ENCODE data around the gene KIAA1671. TPM values are rescaled to one million over a fixed set of nuclear protein-coding genes. Genes with fewer than 3 reads are reported as not detected.

The KIAA1671 gene
- polyA plus RNA-seq, 2 donors: 14.2 to 17.7 TPM

DNA sequence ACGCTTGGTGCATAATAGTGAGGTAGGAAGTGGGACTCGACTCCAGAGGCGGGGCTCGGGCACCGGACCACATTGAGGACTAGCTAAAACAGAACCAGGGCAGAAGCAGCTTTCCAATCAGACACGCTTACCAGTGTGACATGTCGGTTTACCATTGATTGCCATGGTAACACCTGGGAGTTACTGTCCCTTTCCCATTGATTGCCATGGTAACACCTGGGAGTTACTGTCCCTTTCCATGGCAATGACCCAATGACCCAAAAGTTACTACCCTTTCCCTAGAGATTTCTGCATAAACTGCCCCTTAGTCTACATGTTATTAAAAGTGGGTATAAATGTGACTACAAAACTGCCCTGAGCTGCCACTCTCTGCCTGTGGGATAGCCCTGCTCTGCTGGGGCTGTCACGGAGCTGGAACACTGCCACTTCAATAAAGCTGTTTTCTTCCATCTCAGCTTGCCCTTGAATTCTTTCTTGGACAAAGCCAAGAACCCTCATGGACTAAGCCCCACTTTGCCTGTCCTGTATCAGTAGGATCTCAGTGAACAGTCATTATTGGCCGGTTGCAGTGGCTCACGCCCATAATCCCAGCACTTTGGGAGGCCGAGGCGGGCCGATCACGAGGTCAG, 169.7 kb downstream of the KIAA1671 start:
- Histone ChIP-seq H3K4me1 (ENCODE audit: control insufficient read depth in 2 of 2, insufficient read depth in 2 of 2, low read length in 1 of 2) (peaks cover 0 to 8% of the 10 kb centered on the region in 2 donors), H3K27me3 (ENCODE audit: control insufficient read depth in 1 of 2, insufficient read depth in 2 of 2, low read length in 2 of 2) (no peaks in the 10 kb centered on the region), H3K9me3 (ENCODE audit: control insufficient read depth in 2 of 2, insufficient read depth in 1 of 2, low read depth in 1 of 2, low read length in 1 of 2) (no peaks in the 10 kb centered on the region), H3K4me3 (ENCODE audit: low read depth in 1 of 2, low read length in 2 of 2) (no peak overlapping the region), H3K27ac (ENCODE audit: low read depth in 2 of 2, low read length in 1 of 2) (no peak overlapping the region), H3K36me3 (ENCODE audit: control insufficient read depth in 2 of 2, insufficient read depth in 2 of 2, low read length in 1 of 2) (peaks cover 0 to 6% of the 10 kb centered on the region in 2 donors)
- 89% methylated on average over 14 of the region's 14 CpGs for WGBS, 2 donors

DNA sequence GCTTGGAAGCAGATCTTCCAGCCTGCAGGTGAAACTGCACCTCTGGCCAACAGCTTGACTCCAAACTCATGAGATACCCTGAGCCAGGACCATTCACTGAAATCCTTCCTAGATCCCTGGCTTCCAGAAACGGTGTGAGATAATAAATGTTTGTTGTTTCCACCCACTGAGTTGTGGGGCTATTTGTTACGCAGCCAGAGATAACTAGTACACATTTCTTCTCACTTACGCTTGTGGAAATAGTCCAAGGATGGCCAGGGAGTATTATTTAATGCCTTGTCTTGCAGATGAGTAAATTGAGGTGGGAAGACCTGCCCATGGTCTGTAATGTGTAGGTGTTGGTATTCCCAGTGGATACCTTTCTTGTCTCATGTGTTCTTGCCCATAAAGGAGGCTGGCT, 171.2 kb downstream of the KIAA1671 start:
- Histone ChIP-seq H3K9me3 (ENCODE audit: control insufficient read depth in 2 of 2, insufficient read depth in 1 of 2, low read depth in 1 of 2, low read length in 1 of 2) (no peaks in the 10 kb centered on the region), H3K4me3 (ENCODE audit: low read depth in 1 of 2, low read length in 2 of 2) (no peak overlapping the region), H3K27ac (ENCODE audit: low read depth in 2 of 2, low read length in 1 of 2) (no peak overlapping the region), H3K4me1 (ENCODE audit: control insufficient read depth in 2 of 2, insufficient read depth in 2 of 2, low read length in 1 of 2) (peaks cover 3 to 9% of the 10 kb centered on the region in 2 donors), H3K27me3 (ENCODE audit: control insufficient read depth in 1 of 2, insufficient read depth in 2 of 2, low read length in 2 of 2) (no peaks in the 10 kb centered on the region), H3K36me3 (ENCODE audit: control insufficient read depth in 2 of 2, insufficient read depth in 2 of 2, low read length in 1 of 2) (peaks cover 0 to 6% of the 10 kb centered on the region in 2 donors)
- 85 to 89% methylated on average over 3 of the region's 3 CpGs for WGBS, 2 donors

DNA sequence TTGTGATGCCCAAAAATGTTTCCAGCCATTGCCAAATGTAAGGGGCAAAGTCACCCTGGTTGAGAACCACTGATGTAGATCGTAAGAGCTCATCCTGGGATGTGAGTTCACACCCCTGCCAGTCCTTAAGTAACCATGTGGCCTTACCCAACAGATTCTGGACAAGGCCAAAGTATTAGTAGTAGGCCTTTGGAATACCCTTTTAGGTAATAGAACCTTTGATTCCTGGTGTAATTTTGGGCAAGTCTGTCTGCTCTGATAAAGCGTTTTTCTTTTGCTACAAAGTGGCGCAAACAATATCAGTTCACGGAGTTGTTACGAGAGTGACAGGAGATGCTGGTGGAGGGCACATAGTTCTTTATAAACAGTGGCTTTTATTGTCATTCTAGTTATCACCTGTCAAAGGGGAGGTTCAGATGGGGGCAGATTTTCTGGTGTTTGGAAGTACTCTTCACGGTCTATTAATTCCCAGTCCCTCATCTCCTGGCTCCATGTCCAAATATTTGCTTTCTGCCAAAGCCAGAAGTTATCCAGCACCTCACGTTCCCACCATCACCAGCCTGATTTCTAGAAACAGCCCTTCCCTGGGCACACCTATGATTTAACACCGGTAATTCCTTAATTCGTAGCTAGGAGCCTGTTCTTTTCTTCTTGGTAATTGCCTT, 173.3 kb downstream of the KIAA1671 start:
- Histone ChIP-seq H3K36me3 (ENCODE audit: control insufficient read depth in 2 of 2, insufficient read depth in 2 of 2, low read length in 1 of 2) (peaks cover 0 to 6% of the 10 kb centered on the region in 2 donors), H3K9me3 (ENCODE audit: control insufficient read depth in 2 of 2, insufficient read depth in 1 of 2, low read depth in 1 of 2, low read length in 1 of 2) (no peaks in the 10 kb centered on the region), H3K27ac (ENCODE audit: low read depth in 2 of 2, low read length in 1 of 2) (no peak overlapping the region), H3K4me3 (ENCODE audit: low read depth in 1 of 2, low read length in 2 of 2) (no peak overlapping the region), H3K4me1 (ENCODE audit: control insufficient read depth in 2 of 2, insufficient read depth in 2 of 2, low read length in 1 of 2) (peaks cover 6 to 9% of the 10 kb centered on the region in 2 donors), H3K27me3 (ENCODE audit: control insufficient read depth in 1 of 2, insufficient read depth in 2 of 2, low read length in 2 of 2) (no peaks in the 10 kb centered on the region)
- WGBS, 2 donors: 59 to 65% methylated on average over 9 of the region's 9 CpGs

DNA sequence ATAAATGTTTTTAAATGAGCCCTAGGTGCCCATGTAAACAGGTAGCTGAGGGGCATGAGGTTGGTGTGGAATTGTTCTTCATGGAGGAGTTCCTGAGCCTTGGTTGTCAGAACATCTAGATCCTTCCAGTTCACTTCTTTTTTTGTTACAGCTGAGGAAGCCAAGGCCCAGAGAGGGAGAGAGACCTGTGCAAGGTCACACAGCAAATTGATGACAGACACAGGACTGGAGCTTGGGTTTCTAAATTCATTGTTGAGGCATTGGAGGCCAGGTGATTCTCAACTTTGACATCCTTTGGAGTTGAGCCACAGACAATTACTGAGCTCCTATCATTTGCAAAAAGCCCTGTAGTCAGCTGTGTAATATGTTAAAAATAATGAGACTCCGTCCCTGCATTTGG, 174.0 kb downstream of the KIAA1671 start:
- H3K4me3 ChIP-seq (ENCODE audit: low read depth in 1 of 2, low read length in 2 of 2): no peak overlapping the region
- no peaks in the 10 kb centered on the region for H3K9me3 ChIP-seq (ENCODE audit: control insufficient read depth in 2 of 2, insufficient read depth in 1 of 2, low read depth in 1 of 2, low read length in 1 of 2)
- H3K36me3 ChIP-seq (ENCODE audit: control insufficient read depth in 2 of 2, insufficient read depth in 2 of 2, low read length in 1 of 2): peaks cover 0 to 6% of the 10 kb centered on the region in 2 donors
- no peak overlapping the region for H3K27ac ChIP-seq (ENCODE audit: low read depth in 2 of 2, low read length in 1 of 2)
- peaks cover 6 to 15% of the 10 kb centered on the region in 2 donors for H3K4me1 ChIP-seq (ENCODE audit: control insufficient read depth in 2 of 2, insufficient read depth in 2 of 2, low read length in 1 of 2)
- 86 to 92% methylated on average over 1 of the region's 1 CpG for WGBS, 2 donors
- H3K27me3 ChIP-seq (ENCODE audit: control insufficient read depth in 1 of 2, insufficient read depth in 2 of 2, low read length in 2 of 2): no peaks in the 10 kb centered on the region

DNA sequence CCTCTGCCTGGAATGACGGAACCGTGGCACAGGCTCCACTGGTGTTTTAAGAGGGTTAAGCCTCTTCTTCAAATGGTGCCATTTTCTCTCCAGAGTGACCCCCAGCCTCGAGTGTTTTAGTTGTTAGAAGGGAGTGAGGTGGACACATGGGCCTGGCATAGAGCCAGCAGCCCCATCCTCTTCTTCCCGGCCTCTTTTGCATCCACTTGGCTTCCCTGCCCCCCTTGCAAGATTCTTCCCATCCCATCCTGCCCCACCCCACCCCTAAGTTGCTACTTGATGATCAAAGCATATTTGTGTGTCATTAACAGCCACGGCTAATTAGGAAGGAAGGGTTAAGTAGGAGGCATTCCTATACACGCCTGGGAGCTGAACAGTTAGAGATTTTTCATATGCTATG, 174.8 kb downstream of the KIAA1671 start:
- no peak overlapping the region for H3K27ac ChIP-seq (ENCODE audit: low read depth in 2 of 2, low read length in 1 of 2)
- peaks cover 6 to 18% of the 10 kb centered on the region in 2 donors for H3K4me1 ChIP-seq (ENCODE audit: control insufficient read depth in 2 of 2, insufficient read depth in 2 of 2, low read length in 1 of 2)
- 41 to 45% methylated on average over 6 of the region's 6 CpGs for WGBS, 2 donors
- H3K27me3 ChIP-seq (ENCODE audit: control insufficient read depth in 1 of 2, insufficient read depth in 2 of 2, low read length in 2 of 2): no peaks in the 10 kb centered on the region
- H3K4me3 ChIP-seq (ENCODE audit: low read depth in 1 of 2, low read length in 2 of 2): no peak overlapping the region
- no peaks in the 10 kb centered on the region for H3K9me3 ChIP-seq (ENCODE audit: control insufficient read depth in 2 of 2, insufficient read depth in 1 of 2, low read depth in 1 of 2, low read length in 1 of 2)
- H3K36me3 ChIP-seq (ENCODE audit: control insufficient read depth in 2 of 2, insufficient read depth in 2 of 2, low read length in 1 of 2): peaks cover 0 to 6% of the 10 kb centered on the region in 2 donors

DNA sequence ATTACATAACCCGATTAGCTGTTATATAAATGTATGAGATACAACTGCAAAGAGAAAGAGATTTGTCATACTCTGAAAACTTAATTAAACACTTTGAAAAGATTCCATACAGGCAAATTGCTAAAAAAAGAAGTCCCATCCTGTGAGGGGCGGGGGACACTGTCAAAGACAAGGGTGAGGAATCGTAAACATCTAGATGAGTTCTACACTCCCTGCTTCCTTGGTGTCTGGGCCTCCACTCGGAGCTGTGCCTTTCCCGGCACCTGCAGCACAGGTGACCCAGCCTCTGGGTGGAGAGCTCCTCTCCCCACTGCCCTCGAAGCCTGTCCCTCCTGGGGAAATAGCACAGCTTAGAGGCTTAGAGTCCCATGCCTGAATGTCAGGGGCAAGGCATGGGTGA, 177.9 kb downstream of the KIAA1671 start:
- Histone ChIP-seq H3K9me3 (ENCODE audit: control insufficient read depth in 2 of 2, insufficient read depth in 1 of 2, low read depth in 1 of 2, low read length in 1 of 2) (no peaks in the 10 kb centered on the region), H3K36me3 (ENCODE audit: control insufficient read depth in 2 of 2, insufficient read depth in 2 of 2, low read length in 1 of 2) (peaks cover 0 to 2% of the 10 kb centered on the region in 2 donors), H3K4me1 (ENCODE audit: control insufficient read depth in 2 of 2, insufficient read depth in 2 of 2, low read length in 1 of 2) (peaks cover 6 to 26% of the 10 kb centered on the region in 2 donors), H3K4me3 (ENCODE audit: low read depth in 1 of 2, low read length in 2 of 2) (no peak overlapping the region), H3K27me3 (ENCODE audit: control insufficient read depth in 1 of 2, insufficient read depth in 2 of 2, low read length in 2 of 2) (no peaks in the 10 kb centered on the region), H3K27ac (ENCODE audit: low read depth in 2 of 2, low read length in 1 of 2) (peak overlapping the region; percentile 65 to 76)
- WGBS, 2 donors: 52 to 59% methylated on average over 6 of the region's 6 CpGs

DNA sequence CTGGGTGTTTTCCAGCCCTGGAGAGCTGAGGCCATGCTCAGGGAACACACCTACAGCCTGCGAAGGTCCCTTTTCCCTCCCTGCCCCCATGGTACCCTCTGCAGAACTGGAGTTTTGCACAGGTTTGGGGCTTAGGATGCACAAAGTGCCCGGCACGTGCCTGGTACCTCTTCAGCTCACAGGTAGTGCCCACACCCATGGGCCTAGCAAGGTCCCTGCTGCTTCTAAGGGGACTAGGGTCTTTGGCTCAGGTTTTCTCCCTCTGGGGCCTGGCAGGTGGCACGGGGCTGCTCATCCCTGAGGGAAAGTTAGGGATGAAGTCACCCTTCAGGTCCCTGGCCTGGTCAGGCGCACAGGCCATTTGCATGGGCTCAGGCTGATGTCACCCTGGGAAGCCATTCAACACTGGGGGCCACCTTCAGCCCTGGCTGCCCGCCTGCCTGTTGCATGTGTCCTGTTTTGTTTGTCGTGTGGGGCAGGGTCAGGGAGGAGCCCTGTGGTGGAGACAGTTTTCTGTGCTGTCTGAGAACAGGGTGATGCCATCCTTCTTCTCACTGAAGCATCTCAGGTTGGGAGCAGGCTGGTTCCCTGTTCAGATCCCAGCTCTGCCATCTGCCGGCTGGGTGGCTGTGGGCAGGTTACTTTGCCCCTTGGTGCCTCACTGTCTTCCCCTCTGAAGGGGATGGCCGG, 178.8 kb downstream of the KIAA1671 start:
- H3K36me3 ChIP-seq (ENCODE audit: control insufficient read depth in 2 of 2, insufficient read depth in 2 of 2, low read length in 1 of 2): peaks cover 0 to 2% of the 10 kb centered on the region in 2 donors
- H3K4me1 ChIP-seq (ENCODE audit: control insufficient read depth in 2 of 2, insufficient read depth in 2 of 2, low read length in 1 of 2): peaks cover 9 to 31% of the 10 kb centered on the region in 2 donors
- WGBS, 2 donors: 72 to 75% methylated on average over 9 of the region's 9 CpGs
- no peaks in the 10 kb centered on the region for H3K9me3 ChIP-seq (ENCODE audit: control insufficient read depth in 2 of 2, insufficient read depth in 1 of 2, low read depth in 1 of 2, low read length in 1 of 2)
- H3K27me3 ChIP-seq (ENCODE audit: control insufficient read depth in 1 of 2, insufficient read depth in 2 of 2, low read length in 2 of 2): no peaks in the 10 kb centered on the region
- peak overlapping the region; percentile 65 to 74 for H3K27ac ChIP-seq (ENCODE audit: low read depth in 2 of 2, low read length in 1 of 2)
- H3K4me3 ChIP-seq (ENCODE audit: low read depth in 1 of 2, low read length in 2 of 2): no peak overlapping the region

DNA sequence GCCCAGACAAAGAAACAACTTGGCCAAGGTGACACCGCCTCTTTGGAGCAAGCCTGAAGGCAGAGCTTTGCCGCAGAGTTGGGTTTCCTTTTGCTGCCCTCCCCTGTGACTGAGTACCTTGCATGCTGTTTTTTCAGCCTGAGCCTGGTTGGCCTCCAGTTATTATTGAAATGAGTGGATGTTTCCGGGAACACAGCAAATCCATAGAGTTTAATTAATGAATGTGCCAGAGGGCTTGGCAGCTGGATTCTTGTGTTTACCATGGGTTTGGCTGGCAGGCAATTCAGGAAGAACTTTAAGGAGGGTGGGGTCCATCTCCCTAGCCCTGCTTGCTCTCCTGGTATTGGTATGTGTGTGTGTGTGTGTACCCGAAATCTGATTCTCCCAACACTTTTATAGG, 181.5 kb downstream of the KIAA1671 start:
- Histone ChIP-seq H3K27me3 (ENCODE audit: control insufficient read depth in 1 of 2, insufficient read depth in 2 of 2, low read length in 2 of 2) (no peaks in the 10 kb centered on the region), H3K4me3 (ENCODE audit: low read depth in 1 of 2, low read length in 2 of 2) (no peak overlapping the region), H3K4me1 (ENCODE audit: control insufficient read depth in 2 of 2, insufficient read depth in 2 of 2, low read length in 1 of 2) (peaks cover 5 to 28% of the 10 kb centered on the region in 2 donors), H3K36me3 (ENCODE audit: control insufficient read depth in 2 of 2, insufficient read depth in 2 of 2, low read length in 1 of 2) (no peaks in the 10 kb centered on the region), H3K9me3 (ENCODE audit: control insufficient read depth in 2 of 2, insufficient read depth in 1 of 2, low read depth in 1 of 2, low read length in 1 of 2) (no peaks in the 10 kb centered on the region), H3K27ac (ENCODE audit: low read depth in 2 of 2, low read length in 1 of 2) (peak overlapping the region; percentile 85 to 90)
- WGBS, 2 donors: 27 to 32% methylated on average over 4 of the region's 4 CpGs

DNA sequence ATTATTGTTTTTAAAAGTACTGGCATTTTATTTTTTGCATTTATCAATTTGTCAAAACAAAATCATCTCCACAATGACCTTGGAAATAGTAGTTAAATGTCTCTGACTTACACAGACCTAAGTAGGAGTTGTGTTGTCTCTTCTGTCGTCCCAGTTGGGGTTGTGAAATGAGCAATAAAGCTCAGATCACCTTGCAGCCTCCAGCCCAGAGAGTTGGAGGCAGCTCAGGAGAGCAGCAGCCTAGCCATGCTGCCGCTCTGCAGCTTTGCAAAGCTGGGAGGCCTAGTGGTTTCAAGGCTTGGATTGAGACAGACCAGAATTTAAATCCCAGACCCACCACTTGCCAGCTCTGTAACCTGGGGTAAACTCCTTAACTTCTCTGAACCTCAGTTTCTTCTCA, 181.9 kb downstream of the KIAA1671 start:
- no peaks in the 10 kb centered on the region for H3K27me3 ChIP-seq (ENCODE audit: control insufficient read depth in 1 of 2, insufficient read depth in 2 of 2, low read length in 2 of 2)
- no peak overlapping the region for H3K4me3 ChIP-seq (ENCODE audit: low read depth in 1 of 2, low read length in 2 of 2)
- H3K9me3 ChIP-seq (ENCODE audit: control insufficient read depth in 2 of 2, insufficient read depth in 1 of 2, low read depth in 1 of 2, low read length in 1 of 2): no peaks in the 10 kb centered on the region
- WGBS, 2 donors: 36 to 37% methylated on average over 2 of the region's 2 CpGs
- H3K27ac ChIP-seq (ENCODE audit: low read depth in 2 of 2, low read length in 1 of 2): peak overlapping the region; percentile 85 to 95
- no peaks in the 10 kb centered on the region for H3K36me3 ChIP-seq (ENCODE audit: control insufficient read depth in 2 of 2, insufficient read depth in 2 of 2, low read length in 1 of 2)
- H3K4me1 ChIP-seq (ENCODE audit: control insufficient read depth in 2 of 2, insufficient read depth in 2 of 2, low read length in 1 of 2): peaks cover 6 to 28% of the 10 kb centered on the region in 2 donors

Measured in esophagus (tissue), 2 donors.